Measurements from ENCODE around the gene HMGXB4.

Gene HMGXB4

DNA sequence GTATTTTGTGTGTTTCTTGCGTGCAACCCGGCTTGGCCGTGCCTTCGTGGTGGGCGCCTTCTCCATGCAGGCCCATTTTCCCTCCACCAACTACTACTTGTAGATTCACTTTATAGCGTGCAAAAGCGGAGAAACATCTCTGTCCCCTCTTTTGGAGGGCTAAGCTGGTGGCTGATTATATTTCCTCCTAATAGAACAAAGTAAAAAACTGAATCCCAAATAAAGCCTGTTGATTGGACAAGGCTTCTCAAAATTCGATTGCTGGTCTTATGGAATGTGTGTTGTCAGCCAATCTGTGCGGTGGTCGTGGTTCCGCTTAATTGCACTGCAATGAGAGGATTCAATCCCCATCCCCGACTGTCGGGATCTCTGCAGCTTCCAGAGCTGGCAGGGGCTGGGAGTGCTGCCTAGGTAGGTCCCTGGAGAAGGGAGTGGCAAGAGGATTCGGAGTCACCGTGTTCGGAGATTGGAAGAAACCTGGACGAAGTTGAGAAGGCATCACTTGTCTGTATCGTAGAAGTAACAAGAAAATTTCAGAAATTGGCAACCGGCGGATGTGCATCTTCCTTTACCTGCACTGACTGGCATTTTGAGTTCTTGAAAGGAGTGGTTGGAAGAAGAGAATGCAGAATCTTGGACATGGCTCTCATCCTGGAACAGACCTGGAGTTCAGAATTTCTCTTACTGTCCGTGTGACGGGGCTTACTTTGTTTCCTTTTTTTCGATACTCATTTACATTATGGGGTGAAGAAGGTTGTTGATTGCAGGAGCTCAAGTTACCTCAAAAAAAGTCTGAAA lies 1.1 kb downstream of the HMGXB4 start:
- DNase-seq (ENCODE audit: low read depth): no peak

DNA sequence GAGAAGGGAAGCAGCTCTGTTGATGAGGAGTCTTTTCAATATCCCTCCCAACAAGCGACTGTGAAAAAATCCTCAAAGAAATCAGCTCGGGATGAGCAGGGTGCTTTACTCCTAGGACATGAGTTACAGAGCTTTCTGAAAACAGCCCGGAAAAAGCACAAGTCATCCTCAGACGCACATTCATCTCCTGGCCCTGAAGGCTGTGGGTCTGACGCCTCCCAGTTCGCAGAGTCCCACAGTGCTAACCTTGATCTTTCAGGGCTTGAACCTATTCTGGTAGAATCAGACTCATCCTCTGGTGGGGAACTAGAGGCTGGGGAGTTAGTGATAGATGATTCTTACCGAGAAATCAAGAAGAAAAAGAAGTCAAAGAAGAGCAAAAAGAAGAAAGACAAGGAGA lies 7.7 kb downstream of the HMGXB4 start:
- no peak for DNase-seq (ENCODE audit: low read depth)

DNA sequence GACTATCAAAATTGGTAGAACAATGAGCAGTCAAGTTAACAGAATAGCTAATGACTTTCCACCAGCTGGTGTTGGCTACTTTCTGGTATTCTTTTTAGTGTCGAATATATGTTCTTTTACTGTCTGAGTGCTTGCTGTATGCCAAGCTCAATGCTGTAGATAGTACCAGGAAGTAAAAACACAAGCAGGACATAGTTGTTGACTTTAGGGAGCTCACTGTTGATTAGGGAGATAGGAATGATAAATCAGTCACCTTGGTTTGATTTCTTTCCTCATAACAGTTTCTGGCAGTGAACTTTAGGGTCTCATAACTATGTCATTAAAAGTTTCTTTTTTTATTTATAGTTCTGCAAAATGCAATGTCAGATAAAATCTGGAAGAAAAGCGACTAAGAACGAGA lies 9.0 kb downstream of the HMGXB4 start:
- no peak for DNase-seq (ENCODE audit: low read depth)

DNA sequence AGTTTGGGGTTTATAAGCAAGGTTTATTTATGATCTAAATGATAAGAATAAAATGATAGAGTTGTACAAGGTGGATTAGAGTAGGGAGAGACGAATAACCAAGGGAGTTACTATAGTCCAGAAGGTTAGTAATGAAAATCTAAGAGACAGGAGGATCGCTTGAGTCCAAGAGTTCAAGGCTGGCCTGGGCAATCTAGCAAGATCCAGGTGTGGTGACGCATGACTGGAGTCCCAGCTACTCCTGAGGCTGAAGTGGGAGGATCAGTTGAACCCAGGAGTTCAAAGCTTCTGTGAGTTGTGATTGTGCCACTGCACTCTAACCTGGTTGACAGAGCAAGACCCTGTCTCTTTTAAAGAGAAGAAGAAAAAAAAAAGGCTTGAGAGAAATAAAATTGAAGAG lies 12.3 kb downstream of the HMGXB4 start:
- DNase-seq (ENCODE audit: low read depth): no peak

DNA sequence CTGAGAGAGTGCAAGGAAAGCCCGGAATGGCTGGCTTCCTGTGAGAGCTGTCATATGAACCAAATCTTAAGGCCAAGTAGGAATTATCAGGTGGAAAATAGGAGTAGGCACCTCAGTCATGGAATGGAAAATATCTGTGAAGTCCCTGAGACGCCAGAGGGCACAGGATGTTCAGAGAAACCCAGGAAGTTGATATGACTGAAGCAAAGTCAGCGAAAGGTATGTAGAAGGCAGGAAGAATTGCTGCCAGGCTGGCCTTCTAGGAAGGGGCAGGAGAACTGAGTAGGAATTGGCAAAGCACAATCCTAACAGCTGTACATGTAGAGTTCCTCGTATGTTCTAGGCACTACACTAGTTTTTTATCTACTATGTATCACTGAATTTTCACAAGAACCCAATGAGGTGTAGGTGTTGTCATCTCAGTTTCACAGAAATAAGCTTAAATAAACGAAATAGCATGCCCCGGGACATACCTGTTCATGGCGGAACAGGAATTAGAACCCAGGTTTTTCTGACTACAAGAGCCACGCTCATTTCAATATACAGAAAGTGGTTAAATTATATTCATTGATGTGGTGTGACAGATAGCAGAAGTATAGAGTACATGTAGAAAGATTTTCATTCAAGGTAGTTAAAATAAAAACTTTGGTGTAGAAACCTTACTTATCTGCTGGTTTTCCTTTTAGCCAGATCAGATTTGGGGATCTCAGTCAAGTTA lies 17.0 kb downstream of the HMGXB4 start:
- DNase-seq (ENCODE audit: low read depth): no peak

DNA sequence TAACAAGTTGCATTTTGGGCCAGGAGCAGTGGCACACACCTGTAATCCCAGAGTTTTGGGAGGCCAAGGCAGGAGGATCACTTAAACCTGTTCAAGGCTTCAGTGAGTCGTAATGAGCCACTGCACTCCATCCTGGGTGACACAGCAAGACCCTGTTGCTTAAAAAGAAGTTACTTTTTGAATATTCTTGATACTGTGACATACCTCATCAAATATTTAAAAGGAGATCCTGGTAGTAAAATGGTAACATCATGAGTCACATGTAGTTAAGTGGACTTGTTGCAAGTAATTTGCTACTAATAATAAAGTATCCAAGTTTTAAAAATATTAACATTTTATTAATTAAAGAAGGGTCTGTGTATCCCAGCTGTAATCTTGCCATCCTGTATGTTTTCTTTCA lies 18.3 kb downstream of the HMGXB4 start:
- no peak for DNase-seq (ENCODE audit: low read depth)

DNA sequence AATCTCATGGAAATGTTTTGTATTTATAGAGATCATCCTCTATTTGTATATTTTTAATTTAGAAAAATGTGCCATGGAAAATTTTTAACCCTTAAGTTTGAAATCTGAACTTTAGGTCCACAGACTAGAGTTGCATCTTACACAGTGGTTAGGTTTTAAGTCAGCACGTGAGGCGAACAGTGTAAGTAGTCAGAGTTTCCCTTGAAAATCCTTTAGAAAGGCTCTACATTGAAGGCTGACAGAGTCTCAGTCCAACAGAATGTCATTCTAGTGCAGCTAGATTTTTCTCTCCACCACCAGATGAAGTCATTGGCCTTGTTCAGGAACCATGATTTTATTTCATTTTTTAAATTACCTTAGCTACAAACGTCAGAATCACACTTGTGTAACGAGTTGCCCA lies 18.7 kb downstream of the HMGXB4 start:
- DNase-seq (ENCODE audit: low read depth): no peak

DNA sequence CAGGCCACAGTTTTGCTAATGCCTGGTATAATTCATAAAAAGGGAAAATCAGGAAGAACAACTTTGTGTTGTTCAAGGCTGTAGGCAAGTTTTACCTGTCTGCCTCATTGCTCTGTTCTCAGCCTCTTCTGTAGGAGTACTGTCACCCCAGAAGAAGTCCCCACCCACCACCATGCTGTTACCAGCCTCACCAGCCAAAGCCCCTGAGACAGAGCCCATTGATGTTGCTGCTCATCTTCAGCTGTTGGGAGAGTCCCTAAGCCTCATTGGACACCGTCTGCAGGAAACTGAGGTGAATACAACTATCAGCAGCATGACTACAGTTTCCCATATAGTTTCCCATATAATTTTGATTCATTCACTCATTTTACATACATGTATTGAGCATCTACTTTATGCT lies 30.8 kb downstream of the HMGXB4 start:
- DNase-seq (ENCODE audit: low read depth): no peak

DNA sequence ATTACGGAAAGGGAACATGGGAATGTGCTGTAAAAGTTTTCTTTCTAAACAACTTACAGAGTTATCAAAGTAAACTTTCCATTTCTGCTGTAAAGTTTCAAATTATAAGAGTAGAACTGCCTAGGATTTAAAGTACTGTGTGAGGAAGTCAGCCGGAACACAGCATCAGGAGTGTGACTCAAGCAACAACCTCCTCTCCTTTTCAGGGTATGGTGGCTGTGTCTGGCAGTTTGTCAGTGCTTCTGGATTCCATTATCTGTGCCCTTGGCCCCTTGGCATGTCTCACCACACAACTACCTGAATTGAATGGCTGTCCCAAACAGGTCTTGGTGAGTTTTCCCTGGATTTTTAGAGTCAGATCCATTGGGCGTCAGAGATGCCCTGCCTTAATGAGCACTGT lies 35.5 kb downstream of the HMGXB4 start:
- DNase-seq (ENCODE audit: low read depth): no peak

DNA sequence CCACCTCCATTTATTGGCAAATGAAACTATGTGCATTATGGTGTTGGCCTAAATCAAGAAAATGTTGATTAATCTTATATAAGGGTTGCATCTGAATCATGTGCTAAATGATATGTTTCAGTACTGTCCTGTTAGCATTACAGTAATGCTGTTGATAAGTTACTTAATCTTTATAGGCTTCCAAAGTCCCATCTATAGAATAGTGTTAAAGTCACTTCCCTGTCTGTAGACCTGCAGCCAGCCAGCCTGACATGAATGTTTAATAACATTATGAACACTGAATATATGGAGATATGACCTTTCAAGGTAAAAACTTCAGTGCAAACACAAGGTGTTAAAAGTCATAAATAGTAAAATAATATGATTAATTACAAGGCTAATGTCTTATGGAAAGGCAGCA lies 38.8 kb downstream of the HMGXB4 start:
- no peak for DNase-seq (ENCODE audit: low read depth)

DNA sequence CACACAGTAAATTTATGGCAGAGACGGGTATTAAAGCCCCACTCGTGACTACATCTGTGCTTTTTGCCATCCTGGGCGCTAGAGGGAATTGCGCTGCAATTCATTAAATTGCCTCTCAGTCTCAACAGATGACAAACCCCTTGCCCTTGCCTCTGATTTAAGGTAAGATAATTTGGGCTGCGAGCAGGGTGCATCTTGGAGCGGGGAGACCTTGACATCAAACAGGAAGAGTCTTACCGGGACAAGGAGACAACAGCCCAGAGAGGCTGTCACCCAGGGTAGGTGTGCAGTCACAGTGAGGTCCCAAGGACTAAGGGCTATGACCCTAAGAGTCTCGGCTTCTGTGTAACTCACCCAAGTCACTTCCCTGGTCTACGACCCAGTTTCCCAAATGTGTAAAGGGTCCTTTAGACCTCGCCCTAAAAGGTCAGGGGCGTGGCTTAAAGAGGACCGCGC lies 42.0 kb downstream of the HMGXB4 start:
- peak; percentile 38 for DNase-seq (ENCODE audit: low read depth)

DNA sequence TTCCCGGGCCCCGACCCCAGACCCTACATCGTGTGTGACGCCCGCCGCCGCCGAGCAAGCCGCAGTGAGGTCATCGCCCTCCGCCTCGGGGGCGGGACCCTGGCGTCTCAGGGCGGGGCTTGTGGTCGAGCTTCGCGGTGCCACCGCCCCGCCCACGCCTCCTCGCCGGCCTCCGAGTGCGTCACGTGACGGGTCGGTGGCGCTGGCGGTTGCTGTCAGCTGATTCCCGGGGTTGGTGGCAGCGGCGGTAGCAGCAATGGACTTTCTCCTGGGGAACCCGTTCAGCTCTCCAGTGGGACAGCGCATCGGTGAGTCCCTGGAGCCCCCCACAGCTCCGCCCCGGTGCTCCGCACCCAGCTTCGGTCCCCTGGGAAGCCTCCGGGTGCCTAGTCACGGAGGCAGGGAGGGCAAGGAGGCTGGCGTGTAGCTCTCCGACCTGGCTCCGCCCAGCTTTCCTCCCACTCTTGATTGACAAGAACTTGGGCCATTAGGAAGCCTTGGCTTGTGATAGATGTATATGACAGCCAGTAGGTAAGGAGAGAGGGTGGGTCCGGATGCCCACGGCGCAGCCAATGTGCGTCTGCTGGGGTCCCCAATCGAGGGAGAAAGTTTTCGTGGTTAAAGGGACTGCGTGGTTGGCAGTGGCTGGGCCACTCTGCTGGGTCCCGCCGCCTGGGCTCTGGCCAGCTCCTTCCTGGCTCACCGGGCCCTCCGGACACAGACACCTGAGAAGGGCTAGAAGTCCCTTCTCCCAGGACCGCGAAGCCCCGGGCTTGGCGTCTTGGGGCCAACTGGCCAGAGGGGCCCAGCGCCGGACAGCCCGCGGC lies 42.6 kb downstream of the HMGXB4 start, which contains the start of gene TOM1:
TOM1 (plus strand) TSS at position 222 of the 827 bp plus-strand sequence; CDS start at position 257, 35 bp downstream.
- DNase-seq (ENCODE audit: low read depth): peak; percentile 97

DNA sequence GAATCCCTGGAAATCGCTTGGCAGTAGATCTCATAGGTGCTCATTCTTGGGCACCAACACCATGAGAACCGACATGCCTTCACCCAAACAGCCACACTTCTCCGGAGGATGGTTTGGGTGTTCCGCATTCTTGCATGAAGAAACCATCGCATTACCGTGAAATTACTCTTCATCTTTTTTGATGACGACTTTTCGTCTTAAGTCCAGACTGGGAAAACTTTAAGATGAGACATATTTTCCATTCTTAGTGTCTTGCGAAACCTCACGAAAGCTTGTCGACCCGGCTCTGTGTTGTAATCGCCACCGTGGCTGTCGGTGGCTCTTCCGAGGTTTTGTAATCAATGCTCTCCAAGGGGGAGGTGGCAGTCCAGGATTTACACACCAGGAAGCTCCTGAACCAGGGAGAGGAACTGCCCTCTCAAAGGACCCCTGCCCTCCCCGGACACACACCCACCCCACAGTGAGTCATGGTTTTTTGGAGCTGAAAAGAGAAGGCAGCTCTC lies 44.1 kb downstream of the HMGXB4 start:
- DNase-seq (ENCODE audit: low read depth): no peak

DNA sequence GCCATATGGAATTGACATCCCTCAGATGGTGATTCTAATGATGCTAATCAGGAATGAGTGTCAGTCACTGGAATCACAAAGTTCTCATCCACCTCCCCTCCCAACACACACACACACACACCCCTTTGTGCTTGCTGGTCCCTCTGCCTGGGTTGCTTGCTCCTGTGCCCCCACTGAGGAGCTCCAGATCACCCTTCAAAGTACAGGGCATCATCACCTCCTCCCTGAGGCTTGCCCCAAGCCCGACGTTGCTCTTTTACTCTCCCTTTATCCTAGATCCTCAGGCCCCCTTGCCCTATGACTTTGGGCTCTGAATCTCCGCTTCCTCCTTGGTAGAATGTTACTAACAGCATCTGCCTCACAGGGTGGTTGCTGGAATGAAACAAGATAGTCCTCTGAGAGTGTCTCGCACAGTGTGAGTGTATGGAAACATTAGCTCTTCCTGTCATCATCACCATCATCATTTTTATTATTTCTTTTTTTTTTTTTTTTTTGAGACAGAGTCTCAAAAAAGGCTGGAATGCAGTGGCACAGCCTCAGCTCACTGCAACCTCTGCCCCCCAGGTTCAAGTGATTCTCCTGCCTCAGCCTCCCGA lies 45.8 kb downstream of the HMGXB4 start:
- DNase-seq (ENCODE audit: low read depth): no peak

DNA sequence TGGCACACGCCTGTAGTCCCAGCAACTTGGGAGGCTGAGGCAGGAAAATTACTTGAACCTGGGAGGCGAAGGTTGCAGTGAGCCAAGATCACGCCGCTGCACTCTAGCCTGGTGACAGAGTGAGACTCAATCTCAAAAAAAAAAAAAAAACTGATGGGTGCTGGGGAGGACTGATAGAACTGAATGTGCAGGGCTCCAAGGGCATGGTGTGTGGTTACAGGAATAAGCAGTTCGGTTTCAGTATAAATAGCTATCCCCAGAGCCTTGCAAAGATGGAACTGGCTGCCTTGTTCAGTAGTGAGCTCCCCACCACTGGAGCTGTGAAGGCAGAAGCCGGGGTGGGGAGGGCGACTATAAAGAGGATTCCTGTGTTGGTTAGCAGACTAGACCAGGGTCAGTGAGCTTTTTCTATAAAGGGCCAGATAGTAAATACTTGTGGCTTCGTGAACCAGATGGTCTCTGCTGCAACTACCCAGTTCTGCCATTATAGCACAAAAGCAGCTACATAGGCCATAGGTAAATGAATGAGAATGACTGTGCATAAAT lies 48.3 kb downstream of the HMGXB4 start:
- DNase-seq (ENCODE audit: low read depth): no peak

DNA sequence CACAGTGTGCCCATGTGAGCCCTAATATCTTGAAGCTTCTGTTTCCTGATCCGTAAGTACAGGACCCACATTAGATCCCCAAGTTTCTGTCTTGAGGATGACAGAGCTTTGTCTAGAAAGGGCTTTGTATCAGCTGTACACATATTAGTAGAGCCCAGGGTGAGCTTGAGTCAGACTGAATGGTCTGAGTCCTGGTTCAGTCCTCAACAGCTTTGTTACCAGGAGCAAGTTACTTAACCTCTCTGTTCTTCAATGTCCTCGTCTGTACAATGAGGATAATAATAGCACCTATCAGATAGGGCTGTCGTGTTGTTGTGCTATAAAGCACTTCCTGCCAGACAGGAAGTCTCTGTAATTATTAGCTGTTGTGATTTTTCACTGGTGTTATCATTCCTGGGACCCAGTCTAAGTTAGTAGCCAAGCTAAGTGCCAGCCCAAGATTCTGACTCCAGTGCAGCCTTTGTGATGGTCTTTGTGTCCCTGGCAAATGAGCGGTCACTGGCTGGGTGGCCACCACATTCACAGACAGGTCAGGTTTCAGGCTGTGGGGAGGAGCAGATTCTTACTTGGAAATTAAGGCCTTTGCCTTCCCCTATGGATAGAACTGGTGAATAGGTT lies 49.2 kb downstream of the HMGXB4 start:
- no peak for DNase-seq (ENCODE audit: low read depth)

DNA sequence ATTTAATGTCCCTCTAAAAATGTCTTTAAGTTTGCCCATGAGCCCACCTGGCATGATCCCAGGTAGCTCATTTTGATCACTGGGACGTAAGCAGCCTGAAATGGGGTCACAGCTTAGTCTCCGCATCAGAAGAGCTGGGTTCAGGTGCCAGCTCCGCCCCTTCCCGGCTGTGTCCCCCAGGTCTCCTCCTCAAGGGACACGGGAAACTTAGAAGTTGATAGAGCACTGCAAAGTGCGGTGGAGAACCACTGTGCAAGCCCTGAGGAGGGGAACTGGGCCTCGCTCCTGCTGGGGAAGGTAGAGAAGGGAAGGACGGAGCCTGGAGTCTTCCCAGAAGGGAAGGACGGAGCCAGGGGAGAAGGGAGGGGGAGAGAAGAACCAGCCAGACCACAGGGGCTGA lies 50.1 kb downstream of the HMGXB4 start:
- no peak for DNase-seq (ENCODE audit: low read depth)

DNA sequence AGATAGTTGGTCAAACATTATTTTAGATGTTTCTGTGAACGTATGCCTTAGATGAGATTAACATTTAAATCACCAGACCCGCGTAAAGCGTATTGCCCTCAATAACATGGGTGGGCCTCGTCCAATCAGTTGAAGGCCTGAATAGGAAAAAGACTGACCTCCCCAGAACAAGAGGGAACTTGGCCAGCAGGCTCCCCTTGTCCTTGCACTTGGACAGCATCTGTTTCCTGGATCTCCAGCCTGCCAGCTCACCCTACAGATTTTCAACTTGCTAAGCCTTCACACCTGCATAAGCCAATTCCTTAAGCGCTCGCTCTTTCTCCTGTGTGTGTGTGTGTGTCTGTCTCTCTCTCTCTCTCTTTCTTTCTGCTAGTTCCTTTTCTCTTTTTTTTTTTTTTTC lies 50.6 kb downstream of the HMGXB4 start:
- no peak for DNase-seq (ENCODE audit: low read depth)

DNA sequence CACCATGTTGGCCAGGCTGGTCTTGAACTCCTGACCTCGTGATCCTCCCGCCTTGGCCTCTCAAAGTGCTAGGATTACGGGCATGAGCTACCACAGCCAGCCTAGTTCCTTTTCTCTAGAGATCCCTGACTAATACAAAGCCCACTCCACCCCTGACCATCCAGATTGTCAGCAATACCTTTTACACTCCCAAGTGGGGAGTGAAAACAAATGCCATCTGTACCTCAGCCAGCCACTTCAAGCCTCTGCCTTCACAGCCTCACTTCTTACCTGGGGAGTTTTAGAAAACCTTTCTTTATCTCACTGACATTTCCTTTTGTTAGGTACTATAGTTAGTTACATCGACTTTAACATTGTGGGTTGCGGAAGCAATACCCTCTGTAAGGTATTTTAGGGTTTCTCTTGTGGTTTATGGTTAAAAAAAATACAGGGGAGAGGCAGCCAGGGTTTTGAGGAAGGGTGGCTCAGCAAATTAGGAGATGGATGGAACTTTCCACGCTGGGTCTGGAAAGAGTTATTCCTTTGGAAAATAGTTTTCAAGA lies 51.3 kb downstream of the HMGXB4 start:
- DNase-seq (ENCODE audit: low read depth): no peak
